ENCODE data around the gene ASPSCR1.

Gene ASPSCR1

DNA sequence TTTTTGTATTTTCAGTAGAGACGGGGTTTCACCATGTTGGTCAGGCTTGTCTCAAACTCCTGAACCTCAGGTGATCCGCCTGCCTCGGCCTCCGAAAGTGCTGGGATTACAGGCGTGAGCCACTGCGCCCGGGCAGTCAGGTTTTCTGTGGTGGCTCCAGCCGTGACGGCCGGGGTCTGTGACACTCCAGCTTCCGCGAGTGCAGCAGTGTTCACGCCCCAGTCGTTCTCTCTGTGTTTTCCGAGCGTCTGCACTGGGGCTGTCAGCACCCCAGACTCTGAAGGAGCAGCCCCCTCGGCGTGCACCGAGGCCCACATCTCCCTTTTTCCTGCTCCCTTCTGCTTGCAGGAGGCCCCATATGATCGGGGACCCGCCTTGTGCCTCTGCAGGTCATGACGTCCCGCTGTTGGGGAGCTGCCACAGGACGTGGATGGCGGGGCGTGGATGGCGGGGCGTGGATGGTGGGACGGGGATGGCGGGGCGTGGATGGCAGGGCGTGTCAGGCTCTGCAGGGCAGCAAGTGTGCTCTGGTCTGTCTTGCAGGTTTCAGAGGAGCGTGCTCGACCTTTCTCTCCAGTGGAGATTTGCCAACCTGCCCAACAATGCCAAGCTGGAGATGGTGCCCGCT, 5.7 kb downstream of the ASPSCR1 start:
- no peak for DNase-seq (ENCODE audit: low read depth)

DNA sequence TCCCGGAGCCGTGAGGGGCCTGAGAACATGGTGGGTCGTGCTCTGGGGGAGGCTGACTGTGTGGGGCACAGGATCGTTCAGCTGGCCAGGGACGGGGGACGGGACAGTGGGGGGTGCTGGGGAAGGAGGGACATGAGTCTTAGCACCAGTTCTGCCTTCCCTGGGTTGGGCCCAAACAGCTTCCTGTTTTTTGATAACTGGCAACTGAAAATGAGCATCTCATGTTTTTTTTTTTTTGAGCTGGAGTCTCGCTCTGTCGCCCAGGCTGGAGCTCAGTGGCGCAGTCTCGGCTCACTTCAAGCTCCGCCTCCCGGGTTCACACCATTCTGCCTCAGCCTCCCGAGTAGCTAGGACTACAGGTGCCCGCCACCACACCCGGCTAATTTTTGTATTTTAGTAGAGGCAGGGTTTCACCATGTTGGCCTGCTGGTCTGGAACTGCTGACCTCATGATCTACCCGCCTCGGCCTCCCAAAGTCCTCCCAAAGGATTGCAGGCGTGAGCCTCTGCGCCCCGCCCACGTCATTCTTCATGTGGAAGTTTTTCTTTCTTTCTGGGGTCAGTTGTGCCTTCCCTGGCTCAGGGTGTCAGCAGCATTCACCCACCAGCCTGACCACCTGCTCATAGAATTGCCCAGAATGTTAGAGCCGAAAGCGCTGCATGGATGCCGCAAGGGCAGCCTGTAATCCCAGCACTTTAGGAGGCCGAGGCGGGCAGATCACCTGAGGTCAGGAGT, 6.4 kb downstream of the ASPSCR1 start:
- DNase-seq (ENCODE audit: low read depth) = no peak

DNA sequence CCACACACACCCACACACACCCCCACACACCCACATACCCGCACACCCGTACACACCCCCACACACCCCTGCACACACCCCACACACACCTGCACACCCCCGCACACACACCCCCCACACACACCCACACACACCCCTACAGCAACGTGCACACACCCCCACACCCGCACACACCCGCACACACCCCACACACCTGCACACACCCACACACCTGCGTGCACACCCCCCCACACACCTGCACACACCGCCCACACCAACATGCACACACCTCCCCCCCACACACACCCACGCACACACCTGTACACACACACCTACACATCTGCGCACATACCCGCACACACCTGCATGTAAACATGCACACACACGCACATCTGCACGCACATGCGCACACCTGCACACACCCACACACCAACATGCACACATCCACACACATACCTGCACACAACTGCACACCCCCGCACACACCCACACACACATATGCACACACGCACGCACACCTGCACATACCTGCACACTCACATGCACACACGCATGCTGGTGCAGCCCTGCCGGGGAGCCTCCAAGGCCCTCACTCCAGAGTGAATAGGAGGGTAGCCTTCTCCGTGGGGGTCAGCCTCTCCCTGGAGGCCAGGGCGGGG, 7.5 kb downstream of the ASPSCR1 start:
- DNase-seq (ENCODE audit: low read depth) = no peak

DNA sequence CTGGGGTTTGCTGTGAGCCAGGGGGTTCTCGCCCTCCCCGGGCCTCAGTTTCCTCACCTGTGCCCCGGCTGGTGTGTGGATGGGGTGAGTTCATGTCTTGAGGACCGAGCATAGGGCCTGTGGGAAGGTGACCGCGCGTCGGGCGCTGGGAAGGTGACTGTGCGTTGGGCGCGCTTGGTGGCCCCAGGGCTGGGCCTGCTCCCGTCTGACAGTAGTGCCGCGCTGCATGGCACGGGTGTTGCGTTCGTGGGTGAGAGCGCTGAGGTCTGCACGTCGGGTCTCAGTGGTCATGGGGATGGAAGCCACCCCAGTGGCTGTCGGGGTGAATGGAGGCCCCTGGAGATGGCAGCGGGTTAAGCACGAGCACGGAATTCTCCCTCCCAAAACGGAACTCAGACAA, 9.2 kb downstream of the ASPSCR1 start:
- no peak for DNase-seq (ENCODE audit: low read depth)

DNA sequence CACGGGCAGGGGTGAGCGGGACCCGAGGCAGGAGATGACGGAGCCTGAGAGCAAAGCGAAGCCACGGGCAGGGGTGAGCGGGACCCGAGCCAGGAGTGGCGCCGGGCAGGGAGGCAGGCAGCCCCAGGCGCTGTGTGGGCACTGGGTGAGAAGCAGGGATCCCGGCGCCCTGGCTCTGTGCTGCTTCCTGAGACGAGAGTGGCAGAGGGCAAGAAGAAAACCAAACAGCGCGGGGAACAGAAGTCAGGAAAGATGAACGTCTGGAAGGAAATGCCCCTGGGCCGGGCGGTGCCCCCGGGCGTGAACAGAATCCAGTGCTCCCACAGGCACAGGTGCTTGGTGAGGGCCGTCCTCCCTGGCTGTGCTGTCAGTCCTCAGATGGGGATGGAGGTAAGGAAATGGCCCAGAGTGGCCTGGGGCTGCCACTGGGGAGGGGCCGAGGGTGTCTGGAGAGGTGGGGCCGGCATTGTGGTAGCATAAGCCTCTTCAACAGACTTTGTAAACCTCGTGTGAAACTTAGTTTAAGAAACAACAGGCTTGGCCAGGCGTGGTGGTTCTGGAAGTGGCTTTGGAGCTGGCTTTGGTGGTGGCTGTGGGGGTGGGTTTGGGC, 9.8 kb downstream of the ASPSCR1 start:
- no peak for DNase-seq (ENCODE audit: low read depth)

DNA sequence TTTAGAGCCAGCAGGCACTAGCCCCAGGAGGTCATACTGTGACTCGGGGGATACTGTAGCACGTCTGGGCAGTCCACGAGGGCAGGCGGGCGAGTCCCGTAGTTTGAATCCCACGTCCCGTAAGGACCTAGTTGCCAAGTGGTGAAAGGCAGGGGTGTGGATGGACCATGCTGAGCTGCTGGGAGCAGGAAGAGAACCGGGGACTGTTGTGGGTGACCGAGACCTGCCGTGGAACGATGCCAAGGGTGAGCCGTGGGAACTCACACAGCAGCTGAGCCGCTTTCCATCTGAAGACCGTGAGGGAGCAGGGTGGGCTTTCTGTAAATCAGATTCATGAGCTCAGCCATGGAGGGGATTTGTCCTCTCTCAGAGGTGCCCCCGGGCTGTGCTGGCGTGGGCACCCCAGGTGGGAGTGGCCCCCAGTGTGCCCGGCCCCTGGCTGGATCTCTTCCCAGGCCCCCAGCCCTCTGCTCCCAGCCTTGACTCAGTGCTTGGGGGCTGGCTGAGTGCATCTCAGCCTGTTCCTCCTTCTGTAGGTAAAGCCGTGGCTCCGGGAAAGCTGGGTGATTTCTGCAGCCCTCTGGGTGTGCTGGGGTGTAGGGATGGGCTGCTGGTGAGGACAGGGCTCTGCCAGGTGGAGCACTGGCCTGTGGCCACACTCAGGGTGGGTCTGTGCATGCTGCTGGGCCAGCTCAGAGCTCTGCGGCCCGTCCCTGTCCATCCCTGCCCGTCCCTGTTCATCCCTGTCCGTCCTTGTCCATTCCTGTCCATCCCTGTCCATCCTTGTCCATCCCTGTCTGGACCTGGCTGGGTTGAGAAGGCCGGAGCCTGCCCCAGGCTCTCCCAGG, 13.6 kb downstream of the ASPSCR1 start:
- no peak for DNase-seq (ENCODE audit: low read depth)

DNA sequence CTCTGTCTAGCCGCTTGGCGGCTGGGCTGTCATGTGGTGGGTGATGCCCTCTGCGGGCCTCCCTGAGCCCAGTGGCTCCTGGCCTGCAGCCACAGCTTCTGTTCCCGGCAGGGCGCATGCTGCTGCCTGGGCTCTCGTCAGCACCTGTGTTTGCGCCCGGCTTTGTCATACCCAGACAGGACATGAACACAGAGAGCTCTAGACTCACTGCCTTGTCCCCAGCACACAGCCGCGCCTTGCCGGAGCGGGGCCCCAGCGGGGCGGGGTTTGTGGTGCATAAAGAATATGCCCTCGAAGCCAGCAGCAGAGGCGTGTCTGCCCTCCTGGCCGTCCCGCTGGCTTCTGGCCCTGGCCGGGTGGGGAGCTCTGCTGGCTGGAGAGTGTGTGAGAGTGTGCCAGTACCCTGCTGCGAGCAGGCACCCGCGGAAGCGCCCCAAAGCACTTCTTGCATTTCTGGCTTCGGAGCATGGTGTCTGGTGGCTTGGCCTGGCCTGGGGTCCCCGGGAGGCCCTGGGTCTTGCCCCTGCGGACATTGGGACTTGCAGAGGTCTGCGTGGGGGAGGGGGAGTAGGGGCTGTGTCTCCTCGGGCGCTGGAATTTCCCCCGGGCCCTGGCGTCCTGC, 14.4 kb downstream of the ASPSCR1 start:
- DNase-seq (ENCODE audit: low read depth) = peak; percentile 78

DNA sequence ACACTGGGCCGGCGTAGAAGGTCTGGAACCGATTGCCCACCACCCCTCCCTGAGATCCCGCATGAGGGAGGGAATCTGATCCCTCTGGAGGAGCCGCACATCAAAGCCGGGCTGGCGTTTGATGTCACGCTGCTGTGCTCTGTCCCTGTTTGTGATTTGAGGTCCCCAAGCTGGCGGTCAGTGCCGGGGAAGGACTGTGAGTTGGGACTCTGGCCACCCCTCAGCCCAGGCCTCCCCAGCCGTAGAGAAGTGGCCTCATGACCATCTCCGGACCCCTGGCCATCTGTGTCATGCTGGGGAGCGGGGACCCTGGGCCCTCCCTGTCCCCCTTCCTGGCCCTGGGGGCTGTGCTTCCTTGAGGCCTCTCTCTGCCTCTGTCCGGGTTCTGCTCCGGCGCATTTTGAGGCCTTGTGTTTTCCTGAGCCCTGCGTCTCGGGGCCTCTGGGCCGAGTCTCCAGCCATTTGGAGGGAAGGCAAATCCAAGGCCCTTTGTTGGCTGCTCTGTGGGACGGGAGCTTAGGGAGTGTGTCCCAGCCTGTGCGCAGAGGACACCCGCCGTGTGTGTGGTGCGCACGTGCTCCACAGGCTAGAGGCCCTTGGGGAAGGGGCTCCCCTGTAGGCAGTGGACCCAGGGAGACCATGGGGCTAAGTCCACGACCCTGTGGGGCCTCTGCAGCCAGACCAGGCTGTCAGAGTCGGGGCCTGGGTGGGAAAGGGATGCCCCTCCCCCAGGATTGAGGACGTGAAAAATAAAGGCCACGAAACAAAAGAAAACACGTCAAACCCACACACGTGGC, 15.1 kb downstream of the ASPSCR1 start:
- no peak for DNase-seq (ENCODE audit: low read depth)

DNA sequence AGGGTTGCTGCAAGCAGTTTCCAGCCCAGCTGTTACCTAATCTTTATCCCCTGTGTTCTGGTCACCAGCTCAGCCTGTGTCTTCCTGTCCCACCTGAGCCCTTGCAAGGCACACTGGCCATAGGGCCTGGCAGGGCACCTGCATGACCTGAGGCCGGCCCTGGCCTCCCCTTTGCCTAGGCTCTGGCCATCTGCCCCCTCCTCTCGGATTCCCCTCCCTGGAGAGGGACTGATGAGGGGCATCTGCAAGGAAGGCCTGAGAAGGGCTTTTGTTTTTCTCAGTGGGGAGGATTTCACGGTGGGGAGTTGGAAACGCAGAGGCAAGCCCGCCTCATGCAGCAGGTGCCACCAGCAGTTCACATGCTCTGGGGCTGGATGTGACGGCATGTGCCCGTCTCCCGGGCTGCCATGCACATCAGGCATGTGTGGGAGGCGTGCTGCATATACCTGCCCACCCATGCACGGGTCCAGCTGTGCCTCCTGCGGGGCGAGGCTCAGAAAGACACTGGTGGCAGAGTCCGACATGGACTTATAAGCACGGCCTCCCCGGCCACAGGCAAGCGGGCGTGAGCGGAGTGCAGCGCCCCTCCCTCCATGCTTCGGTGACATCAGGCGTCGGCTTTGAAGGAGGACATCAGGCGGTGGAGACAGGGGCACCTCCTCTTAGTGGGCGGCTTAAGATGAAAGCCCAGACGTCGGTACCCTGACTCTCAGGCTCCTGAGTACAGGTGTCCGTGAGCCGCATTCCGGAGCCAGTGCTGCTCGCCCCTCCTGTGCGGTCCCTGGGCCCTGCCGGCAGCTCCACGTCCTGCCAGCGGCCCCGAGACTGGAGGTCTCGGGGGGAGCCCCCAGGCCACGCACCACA, 16.5 kb downstream of the ASPSCR1 start:
- no peak for DNase-seq (ENCODE audit: low read depth)

DNA sequence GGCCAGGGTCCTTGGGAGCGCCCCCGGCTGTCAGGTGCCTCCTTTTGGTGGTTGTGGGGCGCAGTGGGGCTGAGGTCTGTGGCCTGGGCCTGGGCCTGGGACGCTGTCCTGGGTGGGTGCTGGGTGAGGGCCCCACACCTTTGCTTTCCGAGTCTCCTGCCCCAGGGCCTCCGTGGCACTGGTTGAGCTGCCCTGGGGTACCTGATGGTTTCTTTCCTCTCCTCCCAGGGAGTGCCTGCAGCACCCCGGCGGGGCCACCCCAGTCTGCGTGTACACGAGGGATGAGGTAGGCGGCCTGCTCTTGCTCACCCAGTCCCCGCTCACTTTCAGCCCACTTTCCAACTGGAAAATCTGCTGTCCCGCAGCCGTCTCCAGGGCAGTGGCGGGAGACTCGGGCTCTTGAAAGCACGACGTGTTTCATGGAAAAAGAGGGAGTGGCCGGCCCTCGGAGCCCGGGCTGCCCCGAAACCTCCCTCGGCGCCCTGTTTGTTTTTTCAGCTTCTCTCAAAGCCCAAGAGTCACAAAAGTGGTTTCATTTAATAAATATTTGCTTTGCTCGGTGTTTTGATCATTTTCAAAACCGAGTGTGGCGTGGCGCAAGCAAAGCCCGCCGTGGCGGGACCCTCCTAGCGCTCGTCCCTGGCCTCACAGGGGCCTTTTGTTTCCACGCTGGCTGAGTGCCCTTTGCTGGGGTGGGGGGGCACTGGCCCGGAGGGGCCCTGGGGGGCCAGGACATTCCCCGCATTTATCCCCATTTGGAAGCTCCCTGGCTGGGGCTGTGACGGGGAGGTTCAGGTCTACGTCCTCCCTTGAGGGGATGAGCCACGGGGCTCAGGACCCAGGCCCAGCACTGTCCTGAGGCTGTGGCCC, 17.4 kb downstream of the ASPSCR1 start:
- no peak for DNase-seq (ENCODE audit: low read depth)

DNA sequence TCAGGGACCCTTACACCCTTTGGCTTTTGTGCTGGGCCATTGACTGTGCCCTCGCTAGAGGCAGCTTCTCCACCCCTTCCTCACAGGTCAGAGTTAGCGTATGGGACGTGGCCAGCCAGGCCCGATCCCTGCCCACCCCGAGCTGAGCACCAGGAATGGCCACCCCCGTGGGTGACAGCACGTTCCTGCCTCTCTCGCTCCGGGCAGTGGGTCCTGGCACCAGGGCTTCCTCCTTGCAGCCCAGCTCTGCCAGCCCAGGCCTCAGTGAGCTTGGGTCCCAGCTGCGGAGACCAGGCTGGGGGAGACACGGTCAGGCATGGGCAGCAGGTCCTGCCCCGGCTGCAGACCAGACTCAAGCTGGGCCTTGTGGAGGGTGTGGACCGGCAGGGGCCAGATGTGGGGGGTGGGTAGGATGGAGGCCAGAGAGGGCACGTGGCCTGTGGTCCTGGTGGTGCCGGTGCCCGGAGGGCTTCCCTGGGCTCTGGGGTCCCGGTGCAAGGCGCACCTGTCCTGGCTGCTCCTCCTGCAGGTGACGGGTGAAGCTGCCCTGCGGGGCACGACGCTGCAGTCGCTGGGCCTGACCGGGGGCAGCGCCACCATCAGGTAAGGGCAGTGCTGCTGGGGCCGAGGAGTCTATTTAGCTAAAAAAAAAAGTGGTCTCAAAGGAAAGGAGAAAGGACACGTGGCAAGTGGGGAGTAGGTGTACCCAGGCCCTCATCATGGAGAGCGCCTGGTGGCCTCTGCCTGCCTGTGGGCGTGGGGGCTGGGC, 18.2 kb downstream of the ASPSCR1 start:
- DNase-seq (ENCODE audit: low read depth) = no peak

DNA sequence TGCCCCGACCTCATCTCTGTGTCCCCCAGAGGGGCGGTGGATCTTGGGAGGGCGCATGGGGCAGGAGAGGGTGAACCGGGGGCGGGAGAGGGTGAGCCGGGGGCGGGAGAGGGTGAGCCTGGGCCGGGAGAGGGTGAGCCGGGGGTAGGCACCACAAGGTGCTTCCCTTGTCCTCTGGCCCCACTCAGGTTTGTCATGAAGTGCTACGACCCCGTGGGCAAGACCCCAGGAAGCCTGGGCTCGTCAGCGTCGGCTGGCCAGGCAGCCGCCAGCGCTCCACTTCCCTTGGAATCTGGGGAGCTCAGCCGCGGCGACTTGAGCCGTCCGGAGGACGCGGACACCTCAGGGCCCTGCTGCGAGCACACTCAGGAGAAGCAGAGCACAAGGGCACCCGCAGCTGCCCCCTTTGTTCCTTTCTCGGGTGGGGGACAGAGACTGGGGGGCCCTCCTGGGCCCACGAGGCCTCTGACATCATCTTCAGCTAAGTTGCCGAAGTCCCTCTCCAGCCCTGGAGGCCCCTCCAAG, 18.9 kb downstream of the ASPSCR1 start:
- no peak for DNase-seq (ENCODE audit: low read depth)

DNA sequence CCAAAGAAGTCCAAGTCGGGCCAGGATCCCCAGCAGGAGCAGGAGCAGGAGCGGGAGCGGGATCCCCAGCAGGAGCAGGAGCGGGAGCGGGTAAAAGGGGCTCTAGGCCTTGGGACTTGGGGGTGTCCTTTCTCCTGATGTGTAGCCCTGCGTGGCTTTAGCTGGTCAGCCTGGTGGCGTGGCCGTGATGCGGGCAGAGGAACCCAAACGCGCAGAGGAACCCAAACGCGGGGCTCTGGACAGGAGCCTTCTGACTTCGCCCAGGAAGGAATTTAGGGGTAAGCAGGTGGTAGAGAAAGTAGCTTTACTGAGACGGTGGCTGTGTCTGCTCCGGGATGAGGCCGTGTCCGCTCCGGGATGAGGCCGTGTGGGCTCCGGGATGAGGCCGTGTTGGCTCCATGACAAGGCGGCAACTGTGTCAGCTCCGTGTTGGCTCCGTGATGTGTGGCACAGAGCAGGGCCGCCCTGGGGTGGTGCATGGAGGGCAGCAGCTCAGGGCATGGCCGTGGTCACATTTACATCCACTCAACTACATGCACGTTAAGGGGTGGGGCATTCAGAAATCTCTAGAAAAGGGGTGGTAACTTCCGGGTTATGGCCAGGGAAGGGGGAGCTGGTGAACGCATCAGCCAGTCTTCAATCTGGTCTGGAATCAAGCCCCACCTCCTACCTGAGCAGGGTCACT, 19.5 kb downstream of the ASPSCR1 start:
- DNase-seq (ENCODE audit: low read depth) = no peak

DNA sequence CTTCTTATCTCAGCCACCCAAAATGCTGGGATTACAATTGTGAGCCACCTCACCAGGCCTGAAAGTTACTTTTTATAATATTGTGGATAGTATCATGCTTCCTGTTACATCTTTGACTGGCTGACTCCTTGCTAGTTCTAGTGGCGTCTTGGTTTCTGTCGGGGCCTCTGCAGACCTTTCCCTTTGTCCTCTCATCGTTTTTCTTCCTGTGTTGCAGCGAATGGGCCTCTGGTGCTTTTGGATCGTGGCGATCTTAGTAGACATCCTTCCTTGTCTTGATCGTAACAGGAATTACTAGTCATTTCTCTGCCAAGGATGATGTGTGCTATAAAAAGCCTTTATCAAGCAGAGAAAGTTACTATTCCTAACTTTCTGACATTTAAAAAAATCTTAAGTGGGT, 20.8 kb downstream of the ASPSCR1 start:
- no peak for DNase-seq (ENCODE audit: low read depth)

DNA sequence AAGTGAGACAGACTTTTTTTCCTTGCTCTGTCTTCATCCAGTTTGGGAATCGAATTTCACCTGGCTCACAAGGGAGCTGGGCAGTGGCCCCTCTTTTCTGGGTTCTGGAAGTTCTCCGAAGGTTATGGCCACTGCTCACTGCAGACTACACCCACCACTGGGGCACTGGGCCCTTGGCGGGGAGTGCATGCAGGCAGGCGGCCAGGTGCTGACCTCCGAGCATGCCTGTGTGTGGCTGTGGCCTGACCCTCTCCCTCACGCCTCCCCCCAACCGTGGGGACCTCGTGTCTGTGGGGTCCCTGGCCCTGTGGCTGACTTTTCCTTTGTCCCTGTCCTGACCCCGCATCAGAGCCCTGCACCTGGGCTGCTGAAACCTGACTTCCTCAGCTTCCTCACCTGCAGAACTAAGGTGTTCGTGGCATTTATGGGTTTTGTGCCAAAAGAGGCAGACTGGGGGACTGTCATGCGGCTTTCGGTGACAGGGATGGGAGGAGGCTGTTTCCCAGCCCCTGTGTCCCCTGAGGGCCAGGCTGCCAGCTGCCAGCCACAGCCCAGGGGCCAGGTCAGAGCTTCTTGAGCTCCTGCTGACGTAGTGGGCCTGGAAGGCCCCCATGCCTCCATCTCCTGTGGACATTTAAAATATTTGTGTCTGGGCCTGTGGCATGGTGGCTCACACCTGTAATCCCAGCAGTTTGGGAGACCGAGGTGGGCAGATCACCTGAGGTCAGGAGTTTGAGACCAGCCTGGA, 21.4 kb downstream of the ASPSCR1 start:
- DNase-seq (ENCODE audit: low read depth) = no peak

DNA sequence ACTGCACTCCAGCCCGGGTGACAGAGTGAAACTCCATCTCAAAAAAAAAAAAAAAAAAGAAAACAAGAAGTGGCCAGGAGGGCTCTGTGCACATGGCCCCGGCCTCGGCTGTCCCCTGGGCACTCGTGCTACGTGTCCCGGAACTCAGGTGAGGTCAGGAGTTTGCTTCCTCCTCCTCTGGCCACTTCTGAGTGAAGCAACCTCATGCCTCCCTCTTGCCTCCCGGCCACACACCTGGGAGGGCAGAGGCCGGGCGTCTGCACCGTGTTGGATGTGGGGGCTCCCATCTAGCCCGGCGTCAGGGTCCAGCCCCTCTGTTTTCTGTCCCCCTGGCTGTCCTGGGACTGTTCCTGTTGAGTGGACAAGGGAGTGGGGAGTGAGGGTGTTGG, 22.2 kb downstream of the ASPSCR1 start:
- DNase-seq (ENCODE audit: low read depth) = no peak

Measured in fibroblast of gingiva (primary cell).